ENCODE data around the gene CD99.

GRCh38 chrX:2672084-2672483, 19.0 kb upstream of the CD99 start:
- TF ChIP-seq POLR2A (IDR thresholded peaks at IDR 0.05; ENCODE audit: low read length), result no peak
- TF ChIP-seq GATA1 (IDR thresholded peaks at IDR 0.05; ENCODE audit: low read depth, low read length), result no peak
